Measurements from ENCODE around the gene KRT2.

KRT2 gene

DNA sequence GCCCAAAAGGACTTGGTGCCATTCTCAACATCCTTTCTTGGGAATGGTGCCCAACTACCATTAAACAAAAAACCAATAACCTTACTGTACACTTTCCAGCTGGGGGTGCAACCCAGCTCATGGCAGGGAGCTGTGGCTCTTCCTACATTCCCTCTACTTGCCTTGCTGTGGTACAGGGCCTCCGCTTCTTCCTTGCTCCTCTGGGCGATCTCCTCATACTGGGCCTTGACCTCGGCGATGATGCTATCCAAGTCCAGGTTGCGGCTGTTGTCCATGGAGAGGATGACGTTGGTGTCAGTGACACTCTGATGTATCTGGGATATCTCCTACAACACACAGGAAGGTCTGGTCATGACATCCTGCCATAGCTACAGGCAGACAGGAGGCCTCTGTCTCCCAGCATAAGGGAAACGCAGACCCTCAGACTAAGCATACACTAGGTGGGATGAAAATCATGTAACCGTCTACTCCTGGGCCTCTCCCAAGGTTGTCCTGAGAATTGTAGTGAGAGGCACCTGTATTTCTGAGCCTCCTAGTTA lies 3.9 kb downstream of the KRT2 start:
- Mint-ChIP-seq H3K36me3 (no peaks in the 10 kb centered on the region), H3K9me3 (no peaks in the 10 kb centered on the region), H3K4me3 (no peak overlapping the region), H3K27me3 (peaks cover 0 to 8% of the 10 kb centered on the region in 2 donors), H3K4me1 (no peaks in the 10 kb centered on the region), H3K27ac (no peak overlapping the region)
- no peak for ATAC-seq (replicated peaks)
- DNase-seq: no peak

DNA sequence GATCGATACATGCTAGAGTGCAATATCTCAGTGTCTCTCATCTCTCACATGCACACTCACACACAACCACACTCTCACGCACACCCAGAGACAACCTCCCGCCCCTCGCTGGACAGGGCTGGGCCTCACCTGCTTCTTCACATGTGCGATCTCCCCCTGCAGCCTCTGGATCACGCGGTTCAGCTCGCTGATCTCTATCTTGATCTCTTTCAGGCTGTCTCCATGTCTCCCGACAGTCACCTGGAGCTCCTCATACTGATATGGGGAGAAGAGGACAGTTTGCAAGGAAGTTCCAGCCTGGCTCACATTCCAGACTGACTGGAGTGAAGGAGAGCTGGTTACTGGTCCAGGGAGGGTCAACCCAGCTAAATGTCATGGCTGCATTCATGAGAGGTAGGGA lies 4.4 kb downstream of the KRT2 start:
- DNase-seq (no peak), ATAC-seq (replicated peaks) (no peak)
- no peaks in the 10 kb centered on the region for H3K4me1 Mint-ChIP-seq
- peaks cover 0 to 8% of the 10 kb centered on the region in 2 donors for H3K27me3 Mint-ChIP-seq
- no peak overlapping the region for H3K27ac Mint-ChIP-seq
- H3K4me3 Mint-ChIP-seq: no peak overlapping the region
- H3K9me3 Mint-ChIP-seq: no peaks in the 10 kb centered on the region
- no peaks in the 10 kb centered on the region for H3K36me3 Mint-ChIP-seq

DNA sequence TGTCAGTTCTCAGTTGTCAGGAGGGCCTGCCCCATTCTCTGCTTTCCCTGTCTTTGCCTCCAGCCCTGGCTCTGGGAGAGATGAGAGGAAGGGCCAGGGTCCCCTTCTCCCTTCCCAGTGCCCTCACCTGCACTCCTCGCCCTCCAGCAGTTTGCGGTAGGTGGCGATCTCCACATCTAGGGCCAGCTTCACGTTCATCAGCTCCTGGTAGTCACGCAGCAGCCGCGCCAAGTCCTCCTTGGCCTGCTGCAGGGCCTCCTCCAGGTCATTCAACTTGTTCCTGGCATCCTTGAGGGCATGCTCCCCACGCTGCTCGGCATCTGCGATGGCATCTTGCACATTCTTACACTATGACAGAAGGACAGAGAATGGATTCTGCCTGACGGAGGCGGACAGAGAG lies 5.4 kb downstream of the KRT2 start:
- Mint-ChIP-seq H3K27me3 (peaks cover 7 to 14% of the 10 kb centered on the region in 2 donors), H3K4me1 (no peaks in the 10 kb centered on the region), H3K9me3 (no peaks in the 10 kb centered on the region), H3K27ac (no peak overlapping the region), H3K4me3 (no peak overlapping the region), H3K36me3 (no peaks in the 10 kb centered on the region)
- DNase-seq: no peak
- ATAC-seq (replicated peaks): no peak

DNA sequence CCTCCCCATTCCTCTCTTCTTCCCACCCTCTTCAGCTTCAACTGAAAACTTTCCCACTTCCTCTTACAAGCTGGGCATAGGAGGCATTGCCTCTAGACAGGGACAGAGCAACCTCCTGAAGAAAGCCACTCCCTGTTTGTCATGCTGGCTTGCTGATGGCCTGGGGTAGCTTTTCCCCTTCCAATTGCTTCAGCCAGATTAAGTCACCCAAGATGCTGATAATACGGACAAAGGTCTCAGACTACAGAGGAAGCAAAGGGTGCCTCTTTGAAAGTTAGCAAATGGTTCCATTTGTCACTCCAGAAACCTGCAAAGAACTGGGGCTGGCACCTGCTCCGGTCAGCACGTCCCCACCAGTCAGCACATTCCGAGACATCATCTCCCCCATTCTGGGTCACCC lies 6.0 kb downstream of the KRT2 start:
- H3K27ac Mint-ChIP-seq: no peak overlapping the region
- no peaks in the 10 kb centered on the region for H3K9me3 Mint-ChIP-seq
- no peak for ATAC-seq (replicated peaks)
- no peak overlapping the region for H3K4me3 Mint-ChIP-seq
- no peak for DNase-seq
- no peaks in the 10 kb centered on the region for H3K36me3 Mint-ChIP-seq
- no peaks in the 10 kb centered on the region for H3K4me1 Mint-ChIP-seq
- peaks cover 9 to 15% of the 10 kb centered on the region in 2 donors for H3K27me3 Mint-ChIP-seq

DNA sequence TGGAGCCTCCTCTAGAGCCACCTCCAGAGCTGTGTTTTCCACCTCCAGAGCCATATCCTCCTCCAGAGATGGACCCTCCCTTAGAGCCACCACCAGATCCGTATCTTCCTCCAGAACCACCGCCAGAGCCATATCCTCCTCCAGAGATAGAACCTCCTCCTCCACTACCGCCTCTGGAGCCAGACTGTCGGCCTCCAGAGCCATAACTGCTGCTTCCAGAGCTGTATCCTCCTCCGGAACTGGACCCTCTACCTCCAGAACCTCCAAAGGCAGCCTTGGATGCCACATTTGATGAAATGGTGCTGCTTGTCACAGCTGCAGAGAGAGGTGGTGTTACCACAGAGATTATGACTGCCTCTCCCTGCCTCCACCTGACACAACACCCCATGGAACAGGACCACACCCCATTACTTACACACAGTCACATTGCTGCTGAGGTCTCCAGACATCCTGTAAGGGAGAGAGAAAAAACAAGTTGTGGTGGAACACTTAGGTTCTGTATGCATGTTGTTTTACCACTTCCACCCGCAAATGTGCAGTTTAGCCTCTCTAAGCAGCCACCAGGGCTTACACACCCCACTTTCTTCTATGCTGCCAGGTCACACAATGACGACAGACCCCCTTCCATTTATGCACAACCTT lies 6.8 kb downstream of the KRT2 start:
- no peaks in the 10 kb centered on the region for H3K36me3 Mint-ChIP-seq
- ATAC-seq (replicated peaks): no peak
- H3K27me3 Mint-ChIP-seq: peaks cover 9 to 15% of the 10 kb centered on the region in 2 donors
- H3K27ac Mint-ChIP-seq: no peak overlapping the region
- H3K4me3 Mint-ChIP-seq: no peak overlapping the region
- no peaks in the 10 kb centered on the region for H3K9me3 Mint-ChIP-seq
- H3K4me1 Mint-ChIP-seq: no peaks in the 10 kb centered on the region
- no peak for DNase-seq

DNA sequence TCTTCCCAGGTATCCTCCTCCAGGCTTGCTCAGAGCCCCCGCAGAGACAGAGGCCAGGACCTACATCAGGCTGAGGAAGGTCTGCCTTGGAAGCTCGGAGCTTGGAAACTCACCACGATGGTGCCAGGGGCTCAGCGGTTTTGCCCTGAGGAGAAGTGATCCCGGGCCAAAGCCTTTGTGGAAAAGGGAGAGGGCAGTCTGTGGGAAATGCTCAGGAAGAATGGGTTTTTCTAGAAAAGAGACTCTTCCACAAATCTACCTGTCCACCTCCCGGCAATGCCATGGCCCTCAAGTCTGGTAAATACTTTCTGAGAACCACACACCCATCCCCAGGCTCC lies 8.0 kb downstream of the KRT2 start:
- Mint-ChIP-seq H3K36me3 (no peaks in the 10 kb centered on the region), H3K4me1 (no peaks in the 10 kb centered on the region), H3K27ac (no peak overlapping the region), H3K9me3 (no peaks in the 10 kb centered on the region), H3K4me3 (no peak overlapping the region), H3K27me3 (peaks cover 9 to 20% of the 10 kb centered on the region in 2 donors)
- no peak for ATAC-seq (replicated peaks)
- no peak for DNase-seq

DNA sequence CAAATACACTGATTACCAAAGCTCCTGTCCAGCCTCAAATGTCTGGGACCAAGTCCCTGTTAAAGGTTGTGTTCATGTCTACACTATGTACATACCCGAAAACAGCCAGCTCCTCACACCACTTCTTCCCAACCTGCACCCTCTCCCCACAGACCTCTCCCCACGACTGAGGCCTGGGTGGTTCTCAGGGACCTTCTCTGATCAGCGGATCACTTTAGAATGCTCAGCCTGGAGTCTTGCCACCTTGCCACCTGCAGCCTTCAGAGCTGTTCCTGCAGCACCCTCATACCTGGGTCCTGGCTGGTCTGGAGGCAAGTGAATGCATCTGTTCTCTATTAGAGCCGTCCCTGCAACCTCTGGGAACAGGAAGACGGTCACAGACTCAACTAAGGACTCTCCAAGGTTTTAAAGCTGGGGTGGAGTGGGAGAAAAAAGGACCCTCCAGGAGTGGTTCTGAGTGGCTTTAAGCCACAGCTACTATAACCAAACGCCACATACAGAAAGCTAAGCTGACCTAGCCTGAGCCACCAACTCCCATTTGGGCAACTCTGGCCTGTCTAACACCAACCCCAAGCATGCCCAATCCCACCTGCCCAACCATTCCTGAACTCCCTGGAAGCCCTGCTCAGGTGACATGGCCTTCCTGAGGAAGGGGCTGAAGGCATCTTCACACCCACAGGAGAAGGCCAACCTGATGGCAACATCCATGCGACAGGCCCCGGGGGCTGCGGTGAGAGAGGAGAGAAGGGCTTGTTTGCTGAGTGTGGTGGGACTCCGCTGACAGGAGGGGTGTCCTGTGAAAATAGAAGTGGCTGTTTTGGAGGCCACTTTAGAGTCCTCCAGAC lies 8.6 kb downstream of the KRT2 start:
- ATAC-seq (replicated peaks) (no peak), DNase-seq (no peak)
- no peaks in the 10 kb centered on the region for H3K36me3 Mint-ChIP-seq
- no peak overlapping the region for H3K4me3 Mint-ChIP-seq
- H3K4me1 Mint-ChIP-seq: no peaks in the 10 kb centered on the region
- H3K9me3 Mint-ChIP-seq: no peaks in the 10 kb centered on the region
- no peak overlapping the region for H3K27ac Mint-ChIP-seq
- H3K27me3 Mint-ChIP-seq: peaks cover 9 to 20% of the 10 kb centered on the region in 2 donors

DNA sequence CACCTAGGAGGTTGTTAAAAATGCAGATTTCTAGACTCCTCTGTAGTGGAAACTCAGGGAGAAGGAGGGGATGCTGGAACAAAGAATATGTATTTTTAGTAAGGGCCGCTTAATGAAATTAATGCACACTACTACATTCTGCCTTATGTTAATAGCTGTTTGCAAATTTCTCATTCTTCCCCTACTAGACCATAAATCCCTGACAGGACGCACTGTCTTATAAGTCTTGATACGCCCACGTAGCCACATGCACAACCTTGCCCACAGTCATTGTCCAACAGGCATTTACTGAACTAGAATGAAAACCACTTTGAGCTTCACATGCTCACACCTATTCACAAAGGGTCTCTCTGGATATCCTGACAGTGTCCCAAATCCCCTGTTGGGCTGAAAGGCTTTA lies 10.5 kb downstream of the KRT2 start:
- Mint-ChIP-seq H3K4me3 (no peak overlapping the region), H3K27ac (no peak overlapping the region), H3K9me3 (no peaks in the 10 kb centered on the region), H3K36me3 (no peaks in the 10 kb centered on the region), H3K27me3 (peaks cover 9 to 24% of the 10 kb centered on the region in 2 donors), H3K4me1 (no peaks in the 10 kb centered on the region)
- ATAC-seq (replicated peaks) (no peak), DNase-seq (no peak)

DNA sequence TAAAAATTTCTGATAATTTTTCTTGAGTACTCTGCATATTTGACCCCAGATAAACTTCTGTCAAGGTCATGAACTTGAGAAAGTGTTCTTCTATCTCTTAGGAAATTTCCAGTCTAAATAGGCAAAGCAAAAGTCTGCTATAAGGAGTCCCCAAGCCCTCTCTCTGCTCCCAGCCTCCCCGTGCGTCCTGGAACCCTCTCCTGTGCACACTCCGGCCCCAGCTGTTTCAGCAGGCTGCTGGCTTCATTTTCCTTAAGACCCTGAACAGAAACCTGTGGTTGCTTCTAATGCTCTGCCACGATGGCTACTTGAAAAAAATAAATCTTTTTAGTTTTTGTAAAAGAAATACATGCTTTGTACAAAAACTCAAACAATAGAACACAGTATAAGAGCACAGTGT lies 14.7 kb downstream of the KRT2 start:
- no peak overlapping the region for H3K4me3 Mint-ChIP-seq
- no peaks in the 10 kb centered on the region for H3K4me1 Mint-ChIP-seq
- ATAC-seq (replicated peaks): no peak
- no peaks in the 10 kb centered on the region for H3K36me3 Mint-ChIP-seq
- H3K9me3 Mint-ChIP-seq: no peaks in the 10 kb centered on the region
- DNase-seq: no peak
- no peak overlapping the region for H3K27ac Mint-ChIP-seq
- peaks cover 16 to 21% of the 10 kb centered on the region in 2 donors for H3K27me3 Mint-ChIP-seq

DNA sequence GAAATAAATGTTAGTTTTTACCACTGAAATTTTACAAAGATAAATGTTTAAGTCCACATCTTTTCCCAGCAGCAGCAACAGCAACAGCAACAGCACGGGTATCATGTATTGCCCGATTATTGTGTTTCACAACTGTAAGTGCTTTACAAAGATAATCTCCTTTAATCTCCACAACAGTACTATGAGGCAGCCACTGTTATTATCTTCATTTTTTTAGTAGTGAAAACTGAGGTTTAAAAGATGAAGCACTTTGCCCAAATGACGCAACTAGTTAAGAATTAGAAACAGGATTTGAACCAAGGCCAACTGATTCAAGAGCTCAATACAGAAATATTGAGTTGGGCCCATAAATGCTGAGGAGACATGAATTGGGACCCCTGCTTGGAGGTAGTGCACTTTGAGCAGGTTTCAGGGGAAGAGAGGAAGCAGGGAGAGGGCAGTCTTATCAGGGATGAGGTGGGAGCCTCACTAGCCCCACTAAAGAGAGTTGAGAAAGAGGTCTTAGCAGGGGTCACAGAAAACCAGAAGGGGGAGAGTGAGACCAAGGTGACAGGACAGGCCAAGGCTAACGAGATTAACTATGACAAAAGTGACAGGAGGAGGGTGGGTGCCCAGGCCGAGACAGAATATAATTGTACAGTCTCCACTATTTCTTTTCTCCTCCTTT lies 15.3 kb downstream of the KRT2 start:
- H3K27ac Mint-ChIP-seq: no peak overlapping the region
- no peaks in the 10 kb centered on the region for H3K36me3 Mint-ChIP-seq
- no peak overlapping the region for H3K4me3 Mint-ChIP-seq
- peaks cover 10 to 17% of the 10 kb centered on the region in 2 donors for H3K27me3 Mint-ChIP-seq
- DNase-seq: no peak
- no peak for ATAC-seq (replicated peaks)
- H3K4me1 Mint-ChIP-seq: no peaks in the 10 kb centered on the region
- H3K9me3 Mint-ChIP-seq: no peaks in the 10 kb centered on the region

DNA sequence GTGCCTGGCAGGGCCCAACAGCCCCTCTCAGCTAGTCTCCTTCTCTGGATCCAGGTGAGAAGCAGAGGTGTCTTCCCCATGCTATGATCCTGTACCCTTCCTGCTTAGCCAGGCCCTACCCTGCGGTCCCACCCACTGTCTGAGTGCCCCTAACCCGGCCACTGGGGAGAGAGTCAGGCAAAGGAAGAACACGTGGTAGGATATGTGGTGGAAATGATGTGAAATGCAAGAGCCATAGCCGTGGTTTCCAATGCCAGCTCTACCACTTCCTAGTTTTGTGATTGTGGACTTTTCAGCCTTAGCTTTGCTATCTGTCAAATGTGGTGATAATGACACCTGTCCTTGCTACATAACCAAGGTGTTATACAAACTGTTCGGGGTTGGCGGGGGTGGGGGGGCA lies 15.8 kb downstream of the KRT2 start:
- Mint-ChIP-seq H3K36me3 (no peaks in the 10 kb centered on the region), H3K9me3 (no peaks in the 10 kb centered on the region), H3K4me1 (no peaks in the 10 kb centered on the region)

DNA sequence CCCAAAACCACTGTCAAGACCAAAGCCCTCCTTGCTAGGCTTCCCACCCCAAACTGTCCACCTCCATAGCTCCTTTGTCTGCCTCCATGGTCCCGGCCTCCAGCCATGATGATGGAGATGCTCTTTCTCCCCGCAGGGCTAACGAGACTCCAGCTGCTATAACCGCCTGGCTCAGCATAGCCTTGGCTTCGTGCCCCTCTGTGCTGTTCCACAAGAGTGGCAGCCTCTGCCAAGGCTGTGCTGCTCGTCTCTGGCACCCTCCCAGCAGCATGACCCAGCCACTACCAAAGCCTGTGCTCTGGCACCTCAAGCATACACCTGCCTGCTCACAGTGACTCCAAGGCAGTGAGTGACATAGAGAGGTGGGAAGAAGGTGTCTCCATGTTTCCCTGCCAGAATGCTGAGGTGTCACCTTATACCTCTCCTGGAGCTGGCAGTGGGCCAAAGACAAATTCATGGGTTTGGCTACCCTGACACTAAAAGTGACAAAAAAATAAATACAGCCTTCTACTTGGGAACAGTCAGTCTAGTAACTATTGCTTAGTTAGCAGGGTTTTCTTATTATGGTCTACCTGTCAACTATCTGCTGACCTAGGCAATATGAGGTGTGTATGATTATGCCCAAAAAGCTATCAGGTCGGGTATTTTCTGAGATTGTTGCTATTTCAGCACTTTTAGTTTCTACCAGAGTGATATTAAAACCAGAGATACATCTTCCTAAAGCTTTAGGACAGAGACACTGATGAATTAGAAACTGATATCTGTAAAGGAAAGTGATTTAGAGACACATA lies 17.6 kb downstream of the KRT2 start:
- Mint-ChIP-seq H3K27ac (no peak overlapping the region), H3K4me1 (no peaks in the 10 kb centered on the region), H3K36me3 (no peaks in the 10 kb centered on the region), H3K9me3 (no peaks in the 10 kb centered on the region), H3K27me3 (peaks cover 11 to 20% of the 10 kb centered on the region in 2 donors), H3K4me3 (no peak overlapping the region)
- ATAC-seq (replicated peaks) (no peak), DNase-seq (no peak)

More for the DNA sequence above, 15.8 kb downstream of the KRT2 start:
- no peak overlapping the region for H3K27ac Mint-ChIP-seq
- H3K4me3 Mint-ChIP-seq: no peak overlapping the region
- H3K27me3 Mint-ChIP-seq: peaks cover 7 to 15% of the 10 kb centered on the region in 2 donors
- ATAC-seq (replicated peaks) (no peak), DNase-seq (no peak)

DNA sequence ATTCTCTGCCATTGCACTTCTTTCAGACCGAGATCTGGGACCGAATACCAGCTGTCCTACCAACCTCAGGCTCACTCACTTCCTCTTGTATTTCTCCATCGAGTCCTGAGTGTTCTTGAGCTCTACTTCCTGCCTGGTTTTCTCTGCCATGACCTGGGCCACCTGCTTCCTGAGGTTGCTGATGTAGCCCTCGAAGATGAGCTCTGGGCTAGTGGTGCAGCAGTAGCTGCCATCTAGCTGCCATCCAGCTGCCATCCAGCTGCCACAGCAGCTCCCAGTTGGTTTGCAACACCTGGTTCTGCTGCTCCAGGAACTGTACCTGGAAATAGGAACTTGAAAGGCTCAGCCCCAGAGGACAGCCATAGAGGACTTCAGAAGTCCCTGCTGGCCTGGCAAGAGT lies 18.6 kb downstream of the KRT2 start:
- DNase-seq (no peak), ATAC-seq (replicated peaks) (no peak)
- Mint-ChIP-seq H3K27me3 (peaks cover 10 to 20% of the 10 kb centered on the region in 2 donors), H3K4me3 (no peak overlapping the region), H3K27ac (no peak overlapping the region), H3K9me3 (no peaks in the 10 kb centered on the region), H3K4me1 (no peaks in the 10 kb centered on the region), H3K36me3 (no peaks in the 10 kb centered on the region)

DNA sequence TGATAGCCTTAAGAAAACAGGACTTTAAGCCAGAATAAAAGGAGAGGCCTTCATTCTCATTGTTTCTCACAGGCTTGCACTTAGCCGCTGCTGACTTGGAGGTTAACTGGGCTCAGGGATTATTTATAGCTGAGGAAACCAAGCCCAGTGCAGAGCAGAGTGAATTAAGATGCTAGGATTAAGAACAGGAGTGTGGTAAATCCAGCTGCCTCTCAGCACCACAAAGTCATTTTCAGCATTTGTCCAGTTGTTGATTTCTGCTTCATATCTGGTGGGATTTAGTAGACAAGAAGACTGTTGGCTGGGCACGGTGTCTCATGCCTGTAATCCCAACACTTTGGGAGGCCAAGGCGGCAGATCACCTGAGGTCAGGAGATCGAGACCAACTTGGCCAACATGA lies 19.4 kb downstream of the KRT2 start:
- Mint-ChIP-seq H3K36me3 (no peaks in the 10 kb centered on the region), H3K4me1 (no peaks in the 10 kb centered on the region), H3K9me3 (no peaks in the 10 kb centered on the region), H3K27me3 (peaks cover 10 to 20% of the 10 kb centered on the region in 2 donors), H3K27ac (no peak overlapping the region), H3K4me3 (no peak overlapping the region)
- ATAC-seq (replicated peaks): no peak
- no peak for DNase-seq

Measured in stimulated activated naive B cell treated with anti-CD40 and anti-IgM and Interleukin-4, amounts not matched to agents 10 μg/mL and 1 μg/mL and 100 μg/mL, for 72 hours (primary cell).